ENCODE results near the gene COL6A3.
"Not testable (repeated sequence)": the region's sequence is repeated elsewhere in the genome, so short reads cannot be mapped to it uniquely, and the experiment has no call there.

COL6A3 gene

DNA sequence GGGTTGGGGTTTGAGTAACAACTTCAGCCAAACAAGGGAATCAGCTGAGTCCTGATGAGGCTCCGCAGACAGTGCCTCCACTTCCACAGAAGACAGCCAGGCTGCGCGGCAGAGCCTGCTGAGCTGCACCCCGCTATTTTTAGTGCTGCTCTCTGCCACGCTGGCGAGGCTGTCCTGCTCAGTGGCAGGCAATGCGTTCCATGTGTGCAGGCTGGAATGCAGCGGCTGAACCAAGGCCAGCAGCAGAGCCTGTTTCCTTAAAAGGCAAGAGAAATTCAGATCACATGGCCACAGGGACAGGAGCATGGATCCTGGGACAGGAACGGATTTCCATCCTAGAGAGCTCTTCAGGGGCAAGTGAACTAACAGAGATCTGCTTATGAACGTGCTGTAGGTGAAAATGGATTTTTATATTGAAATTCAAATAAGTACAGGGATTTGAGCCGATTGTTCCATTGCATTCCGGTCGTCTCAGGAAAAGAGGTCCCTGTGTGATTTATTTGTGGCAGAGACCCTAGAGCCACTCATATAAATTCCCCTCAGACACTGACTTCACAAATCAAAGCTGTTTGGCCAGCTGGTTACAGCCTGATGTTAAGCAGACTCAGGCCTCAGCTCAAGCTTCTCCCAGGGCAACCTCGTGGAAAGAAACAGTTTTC, 98.7 kb downstream of the COL6A3 start:
- no peak for DNase-seq (ENCODE audit: low read depth in 2 of 2)

DNA sequence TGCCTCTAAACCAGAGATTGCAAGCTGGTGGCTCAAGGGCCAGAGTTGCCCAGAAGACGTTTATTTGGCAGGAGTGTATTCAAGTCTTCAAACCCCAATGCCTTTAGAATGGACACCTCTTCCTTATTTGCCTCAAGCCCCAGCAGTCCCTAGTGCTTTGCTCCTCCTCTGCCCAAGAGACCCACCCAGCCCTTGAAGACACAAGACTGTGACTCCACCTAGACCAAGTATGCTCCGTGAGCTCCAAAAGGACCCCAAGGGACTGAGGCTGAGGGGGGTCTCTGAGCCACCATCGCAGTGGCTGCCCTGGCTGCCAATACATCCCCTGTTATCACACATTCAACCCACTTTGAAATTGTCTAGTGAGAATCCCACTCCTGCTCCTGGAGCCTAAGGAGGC, 99.3 kb downstream of the COL6A3 start:
- no peak for DNase-seq (ENCODE audit: low read depth in 2 of 2)

DNA sequence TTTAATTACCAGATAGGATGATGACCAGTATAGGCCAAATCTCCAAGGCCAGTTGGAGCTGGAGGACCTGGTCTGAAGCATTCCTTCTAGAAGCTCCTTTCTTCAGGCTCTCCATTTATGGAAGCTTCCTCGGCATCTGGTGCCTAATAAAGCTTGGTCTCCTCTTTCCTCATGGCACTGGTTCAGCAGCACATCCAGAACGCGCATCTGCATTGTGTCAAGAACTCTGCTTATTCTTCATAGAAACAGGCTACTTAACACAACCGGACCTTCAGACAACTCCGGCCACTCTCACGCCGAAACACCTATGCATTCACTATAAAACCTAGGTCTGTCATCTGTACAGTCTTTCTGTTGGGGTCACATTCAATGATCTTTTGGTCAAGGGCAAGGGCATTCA, 99.8 kb downstream of the COL6A3 start:
- DNase-seq (ENCODE audit: low read depth in 2 of 2): no peak

DNA sequence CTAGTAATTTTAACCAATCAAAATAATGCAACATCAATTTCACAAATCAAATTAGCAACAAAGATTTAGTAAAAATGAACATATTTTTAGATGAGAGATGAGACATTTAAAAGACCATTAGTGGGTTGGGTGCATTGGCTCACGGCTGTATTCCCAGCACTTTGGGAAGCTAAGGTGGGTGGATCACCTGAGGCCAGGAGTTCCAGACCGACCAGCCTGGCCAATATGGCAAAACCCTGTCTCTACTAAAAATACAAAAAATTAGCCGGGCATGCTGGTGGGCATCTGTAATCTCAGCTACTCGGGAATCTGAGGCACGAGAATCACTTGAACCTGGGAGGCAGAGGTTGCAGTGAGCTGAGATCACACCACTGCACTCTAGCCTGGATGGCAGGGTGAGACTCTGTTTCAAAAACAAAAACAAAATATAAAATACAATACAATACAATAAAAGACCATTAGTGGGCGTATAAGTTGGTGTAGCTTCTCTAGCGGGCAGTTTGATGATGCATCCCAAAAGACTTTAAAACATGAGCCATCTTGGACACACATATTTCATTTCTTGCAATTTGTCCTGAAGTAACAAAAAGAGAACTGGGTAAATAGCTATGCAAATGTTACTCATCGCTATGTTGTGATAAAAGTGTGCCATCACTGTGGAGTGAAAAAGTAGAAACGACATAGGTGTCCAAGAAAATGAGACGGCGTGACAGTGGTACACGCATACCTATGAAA, 101.8 kb downstream of the COL6A3 start:
- DNase-seq (ENCODE audit: low read depth in 2 of 2): no peak

DNA sequence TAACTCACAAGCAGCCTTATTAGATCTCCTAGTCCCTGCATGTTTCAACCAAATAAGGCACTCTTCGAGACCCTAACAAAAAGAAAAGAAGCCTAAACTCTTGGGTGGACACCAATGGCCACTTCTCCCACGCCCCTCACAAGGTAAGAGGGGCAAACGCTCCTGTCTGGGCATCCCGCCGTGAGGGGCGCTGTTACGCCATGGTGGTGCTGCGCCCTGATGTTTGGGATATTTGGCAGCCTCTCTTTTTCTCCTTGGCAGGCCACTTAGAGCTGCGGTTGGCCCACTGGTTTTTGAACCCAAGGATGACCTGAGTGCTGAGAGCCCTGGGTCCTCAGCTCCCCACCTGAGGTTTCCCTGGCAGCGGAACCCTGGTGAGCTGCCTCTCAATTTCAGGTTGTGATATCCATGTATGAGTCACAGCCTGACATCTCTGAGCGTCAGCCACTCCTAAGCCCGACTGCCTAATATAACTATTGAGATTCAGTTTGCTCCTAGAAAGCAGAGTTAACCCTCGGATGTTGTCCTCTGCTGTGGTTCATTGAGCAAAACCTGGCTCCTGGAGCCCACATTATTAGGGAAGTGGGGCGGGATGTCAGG, 103.3 kb downstream of the COL6A3 start:
- no peak for DNase-seq (ENCODE audit: low read depth in 2 of 2)

DNA sequence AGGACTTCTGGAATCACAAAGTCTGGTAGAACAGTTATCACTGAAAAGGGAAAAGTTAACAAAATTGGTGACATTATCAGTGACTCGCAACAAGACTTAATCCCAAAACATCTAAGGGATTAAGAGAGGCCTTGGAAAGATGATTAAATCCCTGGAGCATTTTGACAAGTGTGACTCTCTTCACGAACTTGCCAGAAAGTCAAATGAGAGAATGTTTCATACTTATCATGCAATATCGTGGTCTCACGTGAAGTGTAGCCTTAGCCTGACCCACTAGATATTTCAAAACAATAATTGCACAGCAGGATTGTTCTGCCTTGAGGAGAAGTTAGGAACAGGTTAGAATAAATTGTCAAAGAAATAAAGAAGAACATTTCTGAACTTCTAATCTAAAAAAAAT, 104.5 kb downstream of the COL6A3 start:
- no peak for DNase-seq (ENCODE audit: low read depth in 2 of 2)

DNA sequence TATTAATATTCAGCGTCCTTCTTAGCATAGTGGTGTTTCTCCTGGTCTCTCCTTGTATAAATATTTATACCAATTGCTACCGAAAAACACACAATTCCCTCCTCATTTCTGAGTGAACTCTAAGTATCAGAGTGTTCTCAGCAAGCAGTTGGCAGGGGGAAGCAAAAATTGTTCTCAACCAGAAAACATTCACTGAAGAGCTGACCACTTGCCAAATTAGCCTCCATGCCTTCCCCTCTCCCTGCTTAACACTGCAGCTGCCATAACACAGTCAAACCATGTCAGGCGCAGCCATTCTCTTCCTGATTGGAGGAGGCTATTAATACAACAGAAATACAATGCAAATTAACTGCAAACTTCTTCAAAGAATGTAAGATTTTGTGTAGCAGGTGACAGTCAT, 105.0 kb downstream of the COL6A3 start:
- no peak for DNase-seq (ENCODE audit: low read depth in 2 of 2)

DNA sequence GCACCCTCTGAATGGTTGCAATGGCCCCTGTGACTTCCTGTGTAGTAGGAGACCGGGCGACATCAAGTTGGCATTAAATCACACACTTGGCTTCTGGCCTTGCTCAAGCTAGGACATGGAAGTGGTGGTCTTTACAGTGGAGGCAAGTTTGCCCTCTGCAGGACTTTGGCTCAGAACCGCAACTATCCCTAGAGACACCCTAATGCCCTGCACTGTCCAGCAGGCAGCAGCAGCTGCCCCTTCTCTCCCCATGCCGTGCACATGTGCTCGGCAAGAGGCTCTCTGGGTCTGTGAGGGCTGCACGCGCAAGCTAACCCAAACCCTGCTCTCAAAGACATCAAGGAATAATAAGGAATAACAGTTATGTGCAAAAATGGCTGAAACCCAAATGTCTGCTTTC, 106.5 kb downstream of the COL6A3 start:
- no peak for DNase-seq (ENCODE audit: low read depth in 2 of 2)

DNA sequence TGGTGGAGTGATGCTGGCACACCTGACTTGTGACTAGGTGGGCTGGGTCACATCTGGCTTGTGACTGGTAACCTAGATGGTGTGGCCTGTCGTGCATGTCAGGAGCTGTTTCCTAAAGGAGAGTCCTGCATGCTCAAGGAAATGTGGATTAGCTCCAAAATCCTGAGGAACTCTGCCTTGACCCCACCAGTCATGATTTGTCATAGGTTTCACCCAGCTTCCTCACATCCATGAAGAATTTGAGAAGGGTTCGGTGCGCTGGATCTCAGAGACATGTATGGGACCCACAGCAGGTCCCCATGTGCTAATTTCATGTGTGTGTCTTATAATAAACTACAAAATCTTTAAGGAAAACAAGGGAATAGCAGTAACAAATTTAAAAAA, 107.2 kb downstream of the COL6A3 start:
- no peak for DNase-seq (ENCODE audit: low read depth in 2 of 2)

DNA sequence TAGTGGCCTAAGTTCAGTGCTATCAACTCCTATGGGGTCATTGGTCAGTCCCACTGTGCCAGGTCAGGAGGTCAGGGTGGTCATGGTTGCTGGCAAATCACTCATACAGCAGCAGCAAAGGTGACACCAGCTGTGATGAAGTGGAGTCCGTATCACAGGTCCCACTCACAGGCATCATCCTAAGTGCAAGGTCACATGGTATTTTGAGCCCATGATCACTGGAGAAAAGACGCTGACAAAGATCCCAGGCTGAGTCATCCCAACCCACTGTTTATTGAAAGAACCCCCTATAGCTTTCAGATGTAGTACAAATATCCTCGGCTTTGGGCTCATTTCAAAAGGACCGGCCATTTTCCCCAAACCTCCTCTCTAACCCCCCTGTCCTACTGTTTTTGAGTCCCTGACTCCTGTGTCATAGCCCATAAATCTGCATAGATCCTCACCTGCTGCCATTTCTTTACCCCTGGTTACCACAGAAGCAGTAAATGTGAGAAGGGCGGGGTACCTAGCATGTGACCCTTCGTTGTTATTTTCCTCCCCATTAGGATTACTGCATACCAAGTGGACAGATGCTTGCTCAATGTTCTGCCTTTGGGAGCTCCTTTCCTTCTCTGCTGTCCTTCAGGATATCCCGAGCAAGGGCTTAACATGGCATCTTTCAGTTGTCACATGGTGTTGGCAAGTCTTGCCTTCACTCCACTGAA, 107.7 kb downstream of the COL6A3 start:
- no peak for DNase-seq (ENCODE audit: low read depth in 2 of 2)

DNA sequence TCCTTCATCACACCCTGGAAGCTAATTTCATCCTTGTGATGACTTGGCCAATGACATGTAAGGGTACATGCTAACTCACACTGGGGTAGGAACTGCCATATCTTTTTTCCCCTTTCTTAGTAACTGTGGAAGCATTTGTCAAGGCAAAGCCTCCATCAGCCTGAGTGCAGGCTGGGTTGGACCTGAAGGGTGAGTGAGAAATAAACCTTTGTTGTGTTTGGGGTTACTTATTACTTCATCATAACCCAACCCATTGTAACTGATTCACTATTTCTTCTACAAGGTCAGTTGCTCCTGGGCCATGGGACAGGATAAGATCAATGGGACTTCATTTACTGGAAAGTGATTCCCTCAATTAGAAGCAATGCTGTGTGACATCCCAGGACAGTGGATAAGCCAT, 108.4 kb downstream of the COL6A3 start:
- DNase-seq (ENCODE audit: low read depth in 2 of 2): no peak

DNA sequence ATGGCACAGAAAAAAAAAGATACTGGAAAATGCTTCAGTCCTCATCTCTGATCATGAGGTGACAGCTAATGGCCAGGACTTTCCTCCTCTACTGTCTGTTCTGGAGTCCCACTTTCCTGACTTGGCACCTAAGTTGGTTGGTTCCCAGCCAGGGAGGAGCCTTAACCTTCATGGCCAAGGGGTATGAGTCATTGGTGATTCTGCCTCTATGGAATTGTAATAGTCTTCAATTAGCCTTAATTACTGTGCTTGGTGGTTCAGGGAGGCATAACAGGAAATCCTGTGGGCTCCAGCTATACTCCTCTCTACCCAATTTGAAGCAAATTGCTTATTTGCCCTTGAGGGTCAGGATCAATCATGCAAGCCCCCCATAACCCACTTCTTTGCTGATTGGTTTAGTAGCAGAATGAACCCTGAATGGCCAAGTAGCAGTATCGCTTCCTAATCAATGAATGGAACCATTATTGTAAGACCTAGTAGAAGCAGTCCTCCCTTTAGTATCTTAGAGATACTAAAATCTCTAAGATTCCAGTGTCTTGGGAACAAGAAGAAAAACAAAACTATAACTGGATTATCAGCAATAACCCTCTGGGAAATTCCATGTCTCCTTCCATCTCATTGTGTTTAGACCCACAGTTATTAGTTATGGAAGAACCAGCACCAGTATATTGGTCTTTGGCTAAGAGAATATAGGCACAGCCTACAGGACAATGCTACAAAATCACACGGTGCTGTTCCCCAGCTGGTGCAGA, 109.0 kb downstream of the COL6A3 start:
- DNase-seq (ENCODE audit: low read depth in 2 of 2): no peak

DNA sequence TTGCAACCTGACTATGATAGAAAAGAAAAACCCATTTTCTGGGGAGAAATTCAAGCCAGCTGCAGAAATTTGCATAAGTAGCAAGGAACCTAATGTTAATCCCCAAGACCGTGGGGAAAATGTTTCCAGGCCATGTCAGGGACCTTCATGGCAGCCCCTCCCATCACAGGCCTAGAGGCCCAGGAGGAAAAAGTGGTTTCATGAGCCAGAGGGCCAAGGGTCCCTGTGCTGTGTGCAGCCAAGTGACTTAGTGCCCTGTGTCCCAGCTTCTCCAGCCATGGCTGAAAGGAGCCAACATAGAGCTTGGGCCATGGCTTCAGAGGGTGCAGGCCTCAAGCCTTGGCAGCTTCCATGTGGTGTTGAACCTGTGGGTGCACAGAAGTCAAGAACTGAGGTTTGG, 110.7 kb downstream of the COL6A3 start:
- not testable (repeated sequence) for DNase-seq (ENCODE audit: low read depth in 2 of 2)

DNA sequence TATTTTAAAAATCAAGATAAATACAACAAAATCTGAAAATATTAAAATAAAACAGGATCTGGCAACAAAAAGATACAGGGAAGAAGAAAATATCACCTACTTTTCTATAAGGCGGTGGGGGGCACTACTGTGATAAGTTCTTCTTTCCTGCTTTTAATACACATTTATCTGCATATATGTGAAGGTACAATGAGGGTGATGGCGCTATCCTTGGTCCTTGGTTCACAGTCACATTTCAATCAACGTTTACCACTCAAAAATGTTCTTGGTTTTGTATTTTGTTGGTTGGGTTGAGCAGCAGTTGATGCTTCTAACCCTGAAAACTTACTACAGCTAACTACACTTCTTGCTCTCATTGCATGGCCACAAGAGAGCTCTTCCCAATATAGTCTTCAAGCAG, 112.4 kb downstream of the COL6A3 start:
- DNase-seq (ENCODE audit: low read depth in 2 of 2): no peak

DNA sequence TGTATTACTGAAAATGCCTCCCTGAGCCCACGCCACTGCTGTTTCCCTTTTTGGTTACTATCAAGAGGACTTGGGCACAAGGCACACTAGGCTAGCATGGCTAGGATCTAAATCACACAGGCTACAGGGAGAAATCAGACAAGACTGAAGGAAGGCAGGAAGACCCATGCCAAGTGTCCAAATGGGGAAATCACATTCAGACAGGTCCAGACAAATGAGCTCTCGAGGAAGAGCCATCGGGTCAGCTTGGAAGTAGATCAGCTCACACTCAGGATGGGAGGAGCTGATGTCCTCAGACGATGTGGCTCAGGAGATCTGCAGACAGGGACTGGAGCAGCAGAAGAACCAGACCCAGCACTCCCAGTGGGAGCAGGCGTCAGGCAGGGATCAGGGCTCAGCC, 113.2 kb downstream of the COL6A3 start:
- no peak for DNase-seq (ENCODE audit: low read depth in 2 of 2)

DNA sequence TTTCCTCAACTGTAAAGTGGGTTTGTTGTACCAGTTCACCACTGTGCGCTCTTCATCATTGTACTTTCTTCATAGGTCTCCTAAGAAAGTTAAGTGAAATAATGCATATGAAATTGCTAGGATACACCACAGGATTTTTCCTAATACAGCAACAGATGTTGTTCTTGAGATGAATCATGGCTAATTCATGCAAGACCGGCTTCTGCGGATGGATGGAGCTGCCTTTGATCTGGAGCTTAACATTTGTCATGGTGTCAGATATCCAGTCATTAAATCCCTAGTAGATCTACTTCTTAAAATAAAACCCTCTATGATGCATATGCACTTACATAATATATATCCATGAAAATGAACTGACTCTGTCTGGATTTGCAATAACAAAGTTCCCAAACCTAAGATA, 114.1 kb downstream of the COL6A3 start:
- DNase-seq (ENCODE audit: low read depth in 2 of 2): no peak

DNA sequence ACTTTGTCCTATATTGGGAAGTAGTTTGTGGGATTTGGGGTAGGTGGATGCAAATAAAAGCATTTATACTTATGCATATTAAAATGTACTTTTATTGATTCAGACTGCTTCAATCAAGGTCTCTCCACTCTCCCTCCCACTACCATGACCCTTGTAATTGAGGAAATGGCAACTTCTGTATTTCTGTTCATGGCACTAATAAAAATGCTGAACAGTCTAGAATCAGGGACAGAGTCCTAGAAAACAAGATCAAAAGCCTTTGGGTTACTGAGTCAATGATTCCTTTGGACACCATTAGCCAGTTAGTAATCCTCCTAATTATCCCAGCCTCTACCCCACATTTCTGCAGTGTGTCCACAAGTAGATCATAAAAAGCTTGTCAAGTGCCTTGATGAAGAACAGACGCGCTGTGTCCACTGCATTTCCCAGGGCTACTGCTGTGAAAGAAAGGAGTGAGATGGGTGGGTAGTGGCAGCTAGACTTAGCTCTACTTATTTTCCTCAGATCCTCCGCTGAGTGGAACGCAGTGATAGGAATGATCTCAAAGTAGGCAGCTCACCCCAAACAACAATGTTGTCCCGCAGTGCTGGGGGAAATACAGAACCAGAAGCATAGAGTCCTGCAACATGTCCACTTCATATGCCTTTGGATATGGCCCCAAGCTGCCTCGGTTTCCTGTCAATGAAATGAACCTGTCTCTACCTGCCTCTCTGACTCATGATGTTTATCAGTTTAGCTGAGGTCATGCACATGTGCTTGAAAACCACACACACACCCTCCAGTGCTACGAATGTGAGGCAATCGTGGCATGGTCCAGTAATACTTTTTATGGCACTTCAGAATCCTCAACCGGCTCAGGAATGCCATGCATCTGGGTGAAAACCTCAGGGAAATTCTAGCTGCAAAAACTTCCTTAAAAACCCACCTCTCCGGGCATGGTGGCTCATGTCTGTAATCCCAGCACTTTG, 115.5 kb downstream of the COL6A3 start:
- DNase-seq (ENCODE audit: low read depth in 2 of 2): no peak

DNA sequence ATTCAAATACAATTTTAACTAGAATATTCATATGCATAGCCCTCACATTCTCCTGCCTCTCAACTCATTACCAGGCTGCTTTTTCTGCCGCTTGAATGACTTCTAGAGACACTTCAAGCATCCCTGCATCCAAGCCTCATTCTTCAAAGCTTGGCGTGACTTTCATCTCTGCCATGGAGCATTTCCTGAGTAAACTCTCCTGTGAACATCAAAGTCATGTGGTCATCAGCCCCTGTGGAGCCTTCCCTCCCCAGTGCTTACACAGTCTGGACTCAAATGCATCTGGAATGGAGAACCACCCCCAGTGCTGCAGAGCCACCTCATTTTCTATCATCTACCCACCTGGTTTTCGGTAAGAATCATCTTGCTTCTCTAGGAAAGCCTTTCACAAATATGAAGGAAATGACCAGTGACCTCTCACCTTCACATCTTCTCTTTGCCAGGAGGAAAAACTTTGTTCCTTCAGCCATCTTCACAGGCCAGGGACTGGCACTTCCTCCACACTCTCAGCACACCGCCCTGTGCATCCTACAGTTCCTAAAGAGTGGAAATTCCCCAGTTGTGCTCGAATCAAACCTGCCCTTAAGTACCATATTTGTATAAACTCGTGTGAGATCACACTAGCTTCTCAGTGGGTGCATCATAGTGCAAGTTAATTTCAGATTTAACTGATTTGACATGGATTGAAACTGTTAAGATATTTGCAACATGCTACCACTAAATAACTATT, 116.4 kb downstream of the COL6A3 start:
- DNase-seq (ENCODE audit: low read depth in 2 of 2): no peak

DNA sequence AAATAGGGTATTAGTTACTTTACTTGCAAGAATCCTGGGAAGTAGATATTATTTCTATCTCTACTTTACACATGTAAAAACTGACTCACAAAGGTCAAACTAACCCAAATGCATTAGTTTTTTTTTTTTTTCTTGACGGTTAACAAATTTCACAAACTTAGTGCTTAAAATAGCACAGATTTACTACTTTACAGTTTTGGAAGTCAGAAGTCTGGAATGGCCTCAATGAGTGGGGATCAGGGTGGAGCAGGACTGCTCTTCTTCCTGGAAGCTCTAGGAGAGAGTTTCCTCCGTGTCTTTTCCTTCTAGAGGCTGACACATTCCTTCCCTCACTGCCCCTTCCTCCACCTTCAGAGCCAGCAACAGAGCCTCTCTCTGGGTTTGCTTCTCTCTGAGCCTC, 117.2 kb downstream of the COL6A3 start:
- DNase-seq (ENCODE audit: low read depth in 2 of 2): no peak

DNA sequence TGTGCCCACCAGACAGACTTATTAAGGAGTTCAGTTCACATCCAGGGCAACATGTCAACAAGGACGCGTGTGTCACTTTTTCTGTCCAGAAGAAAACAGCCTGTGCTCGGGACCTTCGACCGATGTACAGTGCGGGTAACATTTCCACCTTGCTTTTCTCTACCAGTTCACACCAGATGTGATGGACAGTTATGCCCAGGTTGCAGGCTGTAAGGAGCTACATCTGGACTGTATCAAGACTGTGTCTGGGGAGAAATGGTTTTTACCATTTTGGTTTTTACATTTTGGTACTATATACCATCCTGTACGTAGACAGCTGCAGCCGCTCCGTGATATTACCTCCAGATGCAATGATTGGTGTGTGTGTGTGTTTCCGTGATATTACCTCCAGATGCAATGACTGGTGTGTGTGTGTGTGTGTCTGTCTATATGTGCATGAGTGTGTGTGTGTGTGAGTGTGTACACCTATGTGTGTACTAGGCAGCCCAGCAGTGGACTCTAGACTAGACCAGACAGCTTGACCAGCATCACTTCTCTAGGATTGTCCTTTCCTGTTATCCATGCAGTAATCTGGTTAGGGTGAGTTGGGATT, 118.0 kb downstream of the COL6A3 start:
- no peak for DNase-seq (ENCODE audit: low read depth in 2 of 2)
